K562 (cell line): ENCODE data around the gene AGR2. TPM values are rescaled to one million over a fixed set of nuclear protein-coding genes. Genes with fewer than 3 reads are reported as not detected.

Source experiments
- ATAC-seq: fragments of 200-7000 bp; cut with Tn5 transposase; 3 replicates; pipeline ENCODE4 v1.9.1; 2020; ENCODE audit warnings: moderate library complexity
- BruUV-seq: library from RNA; stranded (reverse); fragments of 400-500 nt; replicated peaks from 2 replicates; lab custom pipeline; 2021; lab: Mats Ljungman, UMichigan
- CTCF ChIA-PET: fragments of 300-600 bp; formaldehyde crosslinking; extraction: SDS; loops from one replicate; lab custom pipeline; 2021; ENCODE audit warnings: low intra/inter-chr PET ratio; lab: Yijun Ruan, JAX
- POLR2A ChIA-PET: fragments of 300-600, 350-650 bp; sonication (Branson Sonifier 250); formaldehyde crosslinking; extraction: SDS; loops from one replicate; lab custom pipeline; 2021; ENCODE audit warnings: antibody characterized with exemption, inconsistent platforms; lab: Yijun Ruan, JAX
- DNase-seq, 4 experiments: peaks; one replicate each; pipeline versions ENCODE4 v3.0.0 to v3.0.0-alpha.2; 2011 to 2018; ENCODE audit warnings: low spot score in 3 of 4, mixed read lengths in 3 of 4; ENCODE audit errors: extremely low read depth in 1 of 4
- FAIRE-seq: peaks from 2 replicates; lab custom pipeline; 2011; peaks lifted over from hg19 to GRCh38; lab: Jason Lieb, UNC
- H2AFZ ChIP-seq: 2 replicates; pipeline ENCODE4 v1.6.0; 2011; ENCODE audit warnings: low read depth, low read length, control low read depth, inconsistent platforms
- H3K27ac ChIP-seq: fragments of 200-600 bp; 3 replicates; pipeline ENCODE4 v1.8.0; 2011; ENCODE audit warnings: low read depth, mild to moderate bottlenecking, control low read depth, inconsistent platforms, low read length, moderate library complexity, mixed read lengths; ENCODE audit errors: extremely low read depth
- H3K27me3 ChIP-seq, 2 experiments: fragments of 300-600 bp in 1 of 2; 2 replicates in 1 of 2; 3 replicates in 1 of 2; pipeline versions ENCODE4 v1.6.0 to v1.8.0; 2011; ENCODE audit warnings: inconsistent platforms in 2 of 2, low read length in 2 of 2, mild to moderate bottlenecking in 1 of 2, mixed read lengths in 1 of 2, moderate library complexity in 1 of 2; ENCODE audit not compliant: control insufficient read depth in 2 of 2, insufficient read depth in 2 of 2
- H3K36me3 ChIP-seq: fragments of 300-600 bp; 3 replicates; pipeline ENCODE4 v1.8.0; 2011; ENCODE audit warnings: mild to moderate bottlenecking, low read length, inconsistent platforms; ENCODE audit not compliant: control insufficient read depth, insufficient read depth
- H3K4me1 ChIP-seq, 2 experiments: fragments of 200-600 bp in 1 of 2; replicated peaks in 1 of 2; 2 replicates in 1 of 2; 3 replicates in 1 of 2; pipeline versions ENCODE4 v1.5.1 to v1.8.0; 2011; ENCODE audit warnings: inconsistent platforms in 2 of 2, low read length in 2 of 2, mild to moderate bottlenecking in 1 of 2, mixed read lengths in 1 of 2, moderate library complexity in 1 of 2; ENCODE audit not compliant: control insufficient read depth in 2 of 2, insufficient read depth in 2 of 2
- H3K4me2 ChIP-seq: 2 replicates; pipeline ENCODE4 v1.6.1; 2011; ENCODE audit warnings: low read length, control low read depth, inconsistent platforms, mixed read lengths; ENCODE audit not compliant: insufficient read depth
- H3K4me3 ChIP-seq: fragments of 200-600 bp; sonication (generic), shearing (Covaris generic); 2 replicates; pipeline ENCODE4 v1.5.1; 2016; ENCODE audit warnings: control low read depth, inconsistent platforms
- H3K79me2 ChIP-seq: fragments of 200-600 bp; 3 replicates; pipeline ENCODE4 v1.8.0; 2011; ENCODE audit warnings: low read length, inconsistent platforms; ENCODE audit not compliant: control insufficient read depth, insufficient read depth
- H3K9ac ChIP-seq, 2 experiments: 2 replicates each; pipeline versions ENCODE4 v1.6.0 to v1.6.1; 2011; ENCODE audit warnings: low read depth in 2 of 2, low read length in 2 of 2, control low read depth in 1 of 2, inconsistent platforms in 1 of 2, mild to moderate bottlenecking in 1 of 2, mixed read lengths in 1 of 2; ENCODE audit not compliant: insufficient read depth in 1 of 2
- H3K9me1 ChIP-seq: one replicate; pipeline ENCODE4 v1.6.0; 2011; ENCODE audit warnings: inconsistent platforms, mild to moderate bottlenecking, low read length, moderate library complexity; ENCODE audit not compliant: control insufficient read depth, insufficient read depth
- H3K9me3 ChIP-seq: replicated peaks from 2 replicates; pipeline ENCODE4 v1.5.1; 2011; ENCODE audit warnings: low read depth, low read length, inconsistent platforms; ENCODE audit not compliant: control insufficient read depth, insufficient read depth
- H4K20me1 ChIP-seq: replicated peaks from 2 replicates; pipeline ENCODE4 v1.6.1; 2011; ENCODE audit warnings: low read length, inconsistent platforms, mixed read lengths; ENCODE audit not compliant: control insufficient read depth, insufficient read depth
- CHD2 ChIP-seq: IDR thresholded peaks from 2 replicates; pipeline ENCODE4 v1.6.1; 2011; ENCODE audit warnings: low read depth, low read length
- FOSL1 ChIP-seq: fragments of 200-800 bp; sonication (Bioruptor generic); conservative IDR thresholded peaks from 2 replicates; pipeline ENCODE4 v1.6.1; 2016; ENCODE audit warnings: missing genetic modification characterization, missing compliant biosample characterization
- GATA2 ChIP-seq: sonication (generic); formaldehyde crosslinking; IDR thresholded peaks from 2 replicates; pipeline ENCODE4 v1.4.0; 2020; ENCODE audit warnings: mild to moderate bottlenecking, missing genetic modification reagents
- GTF2E2 ChIP-seq: fragments of 200-800 bp; sonication (Bioruptor generic); IDR thresholded peaks from 2 replicates; pipeline ENCODE4 v1.6.1; 2016; ENCODE audit warnings: missing genetic modification characterization, missing compliant biosample characterization
- WGBS: fragments of 100-300 bp; shearing (Covaris generic); methylation state at CpG from one replicate; pipeline ENCODE4 v1.1.6; 2016; ENCODE audit warnings: low coverage, mixed read lengths; ENCODE audit not compliant: insufficient coverage; ENCODE audit errors: missing lambda C conversion rate; 5-methylcytosine and 5-hydroxymethylcytosine counted together
- in situ Hi-C: fragments of 300-500 bp; cut with MboI; formaldehyde crosslinking; loops from 4 replicates; pipeline ENCODE4 v1.15.0; 2018; ENCODE audit warnings: inconsistent platforms, mixed read lengths
- intact Hi-C: fragments of 100-400 bp; cut with micrococcal nuclease; formaldehyde crosslinking; loops from 2 replicates; pipeline ENCODE4 v1.14.2; 2022
- polyA plus RNA-seq, 8 experiments: library from polyadenylated mRNA; depleted of rRNA in 4 of 8; stranded (reverse) in 5 of 8; unstranded in 3 of 8; fragments of >200 nt; fragmentation: Nextera tagmentation in 2 of 8; fragmentation: Illumina TruSeq in 1 of 8; extraction: Ambion mirVana in 2 of 8; extraction: Trizol in 1 of 8; gene quantifications; 2 replicates each; pipeline versions ENCODE4 v1.2.1 to v1.2.3, GENCODE V29; 2011 to 2014; ENCODE audit warnings: inconsistent platforms in 1 of 8, missing spikeins in 1 of 8
- total RNA-seq, 7 experiments: library from RNA; depleted of rRNA in 6 of 7; stranded (reverse); fragments of >200 nt in 6 of 7; fragmentation: Illumina TruSeq in 2 of 7; extraction: Trizol in 2 of 7; gene quantifications; 2 replicates each; pipeline versions ENCODE4 v1.2.1 to v1.2.3, GENCODE V29; 2011 to 2021; ENCODE audit warnings: low replicate concordance in 1 of 7
- TF ChIP-seq, protein P1 (sequence below): IDR thresholded peaks from 3 replicates; pipeline ENCODE4 v1.6.1; 2011; ENCODE audit warnings: borderline replicate concordance, mild to moderate bottlenecking; ENCODE audit not compliant: insufficient read length, insufficient read depth
- TF ChIP-seq, protein P2 (sequence below): fragments of 250-450 bp; sonication (Bioruptor Pico); IDR thresholded peaks from 2 replicates; pipeline ENCODE4 v1.8.0; 2021; ENCODE audit warnings: moderate library complexity, mild to moderate bottlenecking, inconsistent platforms

AGR2 gene
- total and polyA plus RNA-seq, 9 of the 15 experiments (the other 6 are each of a cell fraction or from before 2014, with no cell fraction given): 0.66 TPM; not detected in 8

DNA sequence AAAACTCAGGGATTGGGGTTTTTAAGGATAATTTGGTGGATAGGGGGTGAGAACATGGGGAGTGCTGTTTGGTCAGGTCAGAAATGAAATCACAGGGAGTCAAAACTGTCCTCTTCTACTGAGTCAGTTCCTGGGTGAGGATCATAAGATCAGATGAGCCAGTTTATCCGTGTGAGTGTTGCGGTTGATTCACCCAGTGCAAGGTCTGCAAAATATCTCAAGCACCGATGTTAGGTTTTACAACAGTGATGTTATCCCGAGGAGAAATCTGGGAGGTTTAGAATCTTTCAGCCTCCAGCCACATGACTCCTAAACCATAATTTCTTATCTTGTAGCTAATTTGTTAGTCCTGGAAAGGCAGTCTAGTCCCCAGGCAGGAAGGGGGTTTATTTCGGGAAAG lies 31.7 kb upstream of the AGR2 start:
- 0% methylated on average over 5 of the region's 5 CpGs for WGBS
- no TSS peak for BruUV-seq
- Histone ChIP-seq H3K4me3 (no peak overlapping the region), H4K20me1 (no peaks in the 10 kb centered on the region), H3K27ac (no peak overlapping the region), H3K4me1 (no peaks in the 10 kb centered on the region), H3K9me1 (no peaks in the 10 kb centered on the region), H3K9me3 (no peaks in the 10 kb centered on the region), H3K4me2 (no peak overlapping the region), H3K36me3 (no peaks in the 10 kb centered on the region), H3K9ac (no peak overlapping the region), H2AFZ (no peak overlapping the region), H3K79me2 (no peaks in the 10 kb centered on the region), H3K27me3 (peaks cover 0 to 1% of the 10 kb centered on the region in 2 experiments; a peak in 2 of 5 replicates)
- in situ Hi-C loops: no loop called here
- CTCF ChIA-PET: no interaction called here
- POLR2A ChIA-PET: interaction anchor here (0.9 kb wide), 1 partner anchor 29 kb away, joined by 3 read pairs; no protein-coding TSS in a partner anchor
- FAIRE-seq (no peak), ATAC-seq (no peak), DNase-seq (no peak)
- intact Hi-C loops: no loop called here
- TF ChIP-seq FOSL1 (tag): peak; percentile 23; the same call in 1 of the 2 replicates
- TF ChIP-seq GTF2E2 (tag): no peak

DNA sequence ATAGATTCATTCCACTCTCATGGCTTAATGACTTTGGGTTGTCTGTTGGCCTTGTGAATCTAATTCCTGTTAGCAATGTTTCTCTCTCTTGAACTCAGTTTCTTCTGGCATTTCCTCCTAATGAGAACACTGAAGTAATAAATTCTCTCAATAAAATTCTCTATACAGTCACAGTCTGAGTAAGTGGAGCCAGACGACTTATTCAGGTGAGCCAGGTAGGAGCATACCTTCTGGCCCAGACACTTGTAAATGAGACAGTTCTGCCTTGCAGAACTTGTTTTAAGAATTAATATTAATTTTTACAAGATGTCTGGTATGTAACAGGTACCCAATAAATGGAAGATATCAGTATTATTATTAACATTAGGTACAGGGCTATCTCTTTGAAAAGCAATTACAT lies 28.6 kb upstream of the AGR2 start:
- FAIRE-seq (no peak), ATAC-seq (no peak), DNase-seq (no peak)
- no peak overlapping the region for H3K27ac ChIP-seq
- H3K4me3 ChIP-seq: no peak overlapping the region
- TF ChIP-seq, protein P1, sequence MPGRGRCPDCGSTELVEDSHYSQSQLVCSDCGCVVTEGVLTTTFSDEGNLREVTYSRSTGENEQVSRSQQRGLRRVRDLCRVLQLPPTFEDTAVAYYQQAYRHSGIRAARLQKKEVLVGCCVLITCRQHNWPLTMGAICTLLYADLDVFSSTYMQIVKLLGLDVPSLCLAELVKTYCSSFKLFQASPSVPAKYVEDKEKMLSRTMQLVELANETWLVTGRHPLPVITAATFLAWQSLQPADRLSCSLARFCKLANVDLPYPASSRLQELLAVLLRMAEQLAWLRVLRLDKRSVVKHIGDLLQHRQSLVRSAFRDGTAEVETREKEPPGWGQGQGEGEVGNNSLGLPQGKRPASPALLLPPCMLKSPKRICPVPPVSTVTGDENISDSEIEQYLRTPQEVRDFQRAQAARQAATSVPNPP: no peak
- TF ChIP-seq GATA2 (CRISPR knock-in tag) (no peak), CHD2 (no peak)
- TF ChIP-seq, protein P2, sequence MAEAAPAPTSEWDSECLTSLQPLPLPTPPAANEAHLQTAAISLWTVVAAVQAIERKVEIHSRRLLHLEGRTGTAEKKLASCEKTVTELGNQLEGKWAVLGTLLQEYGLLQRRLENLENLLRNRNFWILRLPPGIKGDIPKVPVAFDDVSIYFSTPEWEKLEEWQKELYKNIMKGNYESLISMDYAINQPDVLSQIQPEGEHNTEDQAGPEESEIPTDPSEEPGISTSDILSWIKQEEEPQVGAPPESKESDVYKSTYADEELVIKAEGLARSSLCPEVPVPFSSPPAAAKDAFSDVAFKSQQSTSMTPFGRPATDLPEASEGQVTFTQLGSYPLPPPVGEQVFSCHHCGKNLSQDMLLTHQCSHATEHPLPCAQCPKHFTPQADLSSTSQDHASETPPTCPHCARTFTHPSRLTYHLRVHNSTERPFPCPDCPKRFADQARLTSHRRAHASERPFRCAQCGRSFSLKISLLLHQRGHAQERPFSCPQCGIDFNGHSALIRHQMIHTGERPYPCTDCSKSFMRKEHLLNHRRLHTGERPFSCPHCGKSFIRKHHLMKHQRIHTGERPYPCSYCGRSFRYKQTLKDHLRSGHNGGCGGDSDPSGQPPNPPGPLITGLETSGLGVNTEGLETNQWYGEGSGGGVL (CRISPR knock-in tag): no peak
- H3K9me3 ChIP-seq: no peaks in the 10 kb centered on the region
- H3K9me1 ChIP-seq: no peaks in the 10 kb centered on the region
- H4K20me1 ChIP-seq: no peaks in the 10 kb centered on the region
- ChIA-PET CTCF (no interaction called here), POLR2A (interaction anchor here (0.6 kb wide), 1 partner anchor 28 kb away, joined by 3 read pairs; no protein-coding TSS in a partner anchor)
- no peaks in the 10 kb centered on the region for H3K36me3 ChIP-seq
- no peak overlapping the region for H3K4me2 ChIP-seq
- no peaks in the 10 kb centered on the region for H3K27me3 ChIP-seq
- H2AFZ ChIP-seq: no peak overlapping the region
- H3K9ac ChIP-seq: no peak overlapping the region
- no peaks in the 10 kb centered on the region for H3K79me2 ChIP-seq
- in situ Hi-C loops: no loop called here
- no TSS peak for BruUV-seq
- intact Hi-C loops: no loop called here
- WGBS: 0% methylated on average over 1 of the region's 1 CpG
- no peaks in the 10 kb centered on the region for H3K4me1 ChIP-seq
